ENCODE data around the gene SLC25A12.

SLC25A12 gene

GRCh38 chr2:171930385-171930784 is 36.3 kb upstream of the SLC25A12 start:
- TF ChIP-seq TAF1 (IDR thresholded peaks at IDR 0.05; ENCODE audit: borderline replicate concordance, insufficient read depth, low read length) (no peak), REST (IDR thresholded peaks at IDR 0.05; ENCODE audit: insufficient read depth in 1 of 2, low read depth in 2 of 2, low read length in 2 of 2) (no peak)

- TF ChIP-seq REST (IDR thresholded peaks at IDR 0.05; ENCODE audit: insufficient read depth in 1 of 2, low read depth in 2 of 2, low read length in 2 of 2) (no peak), POLR2AphosphoS5 (IDR thresholded peaks at IDR 0.05; ENCODE audit: low read depth, low read length) (no peak), TAF1 (IDR thresholded peaks at IDR 0.05; ENCODE audit: borderline replicate concordance, insufficient read depth, low read length) (no peak), FOXP2 (optimal IDR thresholded peaks at IDR 0.05; ENCODE audit: borderline replicate concordance, extremely low read depth, extremely low read length, insufficient read depth) (no peak), SIN3A (IDR thresholded peaks at IDR 0.05; ENCODE audit: borderline replicate concordance, insufficient read depth, low read length) (no peak)
These were observed 30.3 kb upstream of the SLC25A12 start for GRCh38 chr2:171924170-171924942.

- TF ChIP-seq TAF1 (IDR thresholded peaks at IDR 0.05; ENCODE audit: borderline replicate concordance, insufficient read depth, low read length) (no peak), POLR2AphosphoS5 (IDR thresholded peaks at IDR 0.05; ENCODE audit: low read depth, low read length) (no peak; the same call in 1 of the 2 replicates), FOXP2 (optimal IDR thresholded peaks at IDR 0.05; ENCODE audit: borderline replicate concordance, extremely low read depth, extremely low read length, insufficient read depth) (no peak)
These were observed 29.2 kb upstream of the SLC25A12 start for GRCh38 chr2:171923206-171923605.

- TF ChIP-seq REST (IDR thresholded peaks at IDR 0.05; ENCODE audit: insufficient read depth in 1 of 2, low read depth in 2 of 2, low read length in 2 of 2) (0 out of 4 replicates have a peak, but pooled peaks of 1 of the 2 experiments have one; percentile 4), TAF1 (IDR thresholded peaks at IDR 0.05; ENCODE audit: borderline replicate concordance, insufficient read depth, low read length) (peak; percentile 71; the same call in 1 of the 2 replicates), POLR2AphosphoS5 (IDR thresholded peaks at IDR 0.05; ENCODE audit: low read depth, low read length) (peak; percentile 36; the same call in 1 of the 2 replicates), FOXP2 (optimal IDR thresholded peaks at IDR 0.05; ENCODE audit: borderline replicate concordance, extremely low read depth, extremely low read length, insufficient read depth) (peak; percentile 23), SIN3A (IDR thresholded peaks at IDR 0.05; ENCODE audit: borderline replicate concordance, insufficient read depth, low read length) (peak; percentile 62; the same call in 1 of the 2 replicates)
These were observed 28.4 kb upstream of the SLC25A12 start, which contains the start of gene HAT1 for GRCh38 chr2:171922230-171923022. Gene HAT1 (plus strand): TSS chr2:171922461. CDS start chr2:171922501, 40 bp downstream.

GRCh38 chr2:171921970-171922229 is 27.9 kb upstream of the SLC25A12 start:
- TF ChIP-seq FOXP2 (optimal IDR thresholded peaks at IDR 0.05; ENCODE audit: borderline replicate concordance, extremely low read depth, extremely low read length, insufficient read depth) (no peak), POLR2AphosphoS5 (IDR thresholded peaks at IDR 0.05; ENCODE audit: low read depth, low read length) (no peak), SIN3A (IDR thresholded peaks at IDR 0.05; ENCODE audit: borderline replicate concordance, insufficient read depth, low read length) (no peak), REST (IDR thresholded peaks at IDR 0.05; ENCODE audit: insufficient read depth in 1 of 2, low read depth in 2 of 2, low read length in 2 of 2) (0 out of 4 replicates have a peak, but pooled peaks of 1 of the 2 experiments have one; percentile 4), TAF1 (IDR thresholded peaks at IDR 0.05; ENCODE audit: borderline replicate concordance, insufficient read depth, low read length) (no peak)

All from PFSK-1 (cell line).